ENCODE measurements around the gene ITIH6.
A peak's percentile ranks its signal among the peaks of the same experiment; 100 is the strongest.
"Not testable (repeated sequence)": the region's sequence is repeated elsewhere in the genome, so short reads cannot be mapped to it uniquely, and the experiment has no call there.

Gene ITIH6

GRCh38 chrX:54798137-54798536 is at the start of gene ITIH6:
Gene ITIH6, minus strand, starts transcription at chrX:54798255. Its CDS starts 45 bp downstream, at chrX:54798210.
- DNase-seq (ENCODE audit: low read depth, low spot score), result no peak

GRCh38 chrX:54847700-54848099 is 49.6 kb upstream of the ITIH6 start:
- DNase-seq (ENCODE audit: low read depth, low spot score), result not testable (repeated sequence)

DNA sequence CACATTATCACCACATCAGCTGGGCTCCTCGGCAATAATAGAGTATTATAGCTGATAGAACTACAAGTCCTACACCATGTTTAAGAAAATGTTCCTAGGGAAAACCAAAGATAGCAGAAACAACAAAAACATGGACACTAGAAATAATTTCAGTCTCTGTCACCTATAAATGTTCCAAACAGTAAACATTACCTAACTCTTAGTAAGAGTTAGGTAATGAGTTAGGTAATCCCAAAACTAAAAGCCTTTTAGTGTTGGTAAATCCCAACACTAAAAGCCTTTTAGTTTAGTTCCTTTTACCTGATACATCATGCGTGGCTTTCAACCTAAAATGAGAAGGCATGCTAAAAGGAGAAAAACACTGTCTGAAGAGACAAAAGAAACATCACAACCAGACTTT is 45.0 kb upstream of the ITIH6 start:
- DNase-seq (ENCODE audit: low read depth, low spot score), result no peak

DNA sequence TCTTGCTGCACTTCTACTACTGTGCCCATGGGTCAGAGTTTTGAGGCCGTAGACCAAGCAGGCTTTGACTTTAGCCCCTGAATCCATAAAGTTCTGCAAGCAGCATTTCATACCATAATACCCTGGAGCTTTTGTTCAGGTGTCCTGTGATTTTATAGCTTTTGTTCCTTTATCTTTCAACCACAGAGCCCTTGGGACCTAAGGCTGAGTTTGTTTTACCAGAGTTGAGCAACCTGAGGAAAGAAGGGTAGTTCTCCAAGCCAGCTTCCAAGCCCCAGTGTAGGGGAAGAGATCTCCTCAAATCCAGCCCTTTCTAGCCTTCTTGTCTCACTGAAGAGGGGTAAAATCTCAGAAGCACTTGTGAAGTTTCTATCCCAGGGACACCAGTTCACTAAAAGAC is 44.6 kb upstream of the ITIH6 start:
- no peak for DNase-seq (ENCODE audit: low read depth, low spot score)

- DNase-seq (ENCODE audit: low read depth, low spot score), result not testable (repeated sequence)
Observed at GRCh38 chrX:54841184-54841874, 43.3 kb upstream of the ITIH6 start.

DNA sequence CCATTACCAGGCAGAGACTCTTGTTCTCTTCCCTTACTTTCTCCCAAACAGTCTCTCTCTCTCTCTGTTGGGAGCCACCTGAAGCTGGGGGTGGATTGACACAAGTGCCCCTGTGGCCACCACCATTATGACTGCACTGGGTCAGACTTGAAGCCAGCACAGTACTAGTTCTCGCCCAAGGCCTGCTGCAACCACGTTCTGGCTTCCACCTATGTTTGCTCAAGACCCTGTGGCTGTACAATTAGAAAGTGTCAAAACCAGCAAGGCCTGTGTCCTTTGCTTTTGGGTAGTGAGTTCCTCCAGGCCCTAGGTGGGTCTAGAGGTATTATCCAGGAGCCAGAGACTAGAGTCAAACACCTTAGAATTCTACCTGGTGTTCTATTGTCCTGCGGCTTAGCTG is 40.5 kb upstream of the ITIH6 start:
- no peak for DNase-seq (ENCODE audit: low read depth, low spot score)

DNA sequence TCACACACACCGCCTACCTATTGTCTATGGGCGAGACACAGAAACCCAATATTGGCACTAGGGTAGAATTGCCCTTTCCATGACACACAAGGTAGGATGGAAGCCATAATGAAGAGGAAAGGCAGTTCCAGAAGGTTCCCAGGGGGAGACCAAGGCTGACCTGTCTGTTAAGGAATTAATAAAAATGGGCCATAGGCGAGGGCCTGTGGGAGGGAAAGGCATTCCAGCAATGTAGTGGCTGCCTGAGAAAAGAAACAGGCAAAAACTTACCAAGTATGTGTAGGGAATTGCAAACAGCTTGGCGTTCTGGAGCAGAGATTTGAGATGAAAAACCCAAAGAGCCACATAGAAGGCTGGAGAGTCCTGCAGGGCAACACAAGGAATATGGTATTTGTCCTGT is 28.5 kb upstream of the ITIH6 start:
- no peak for DNase-seq (ENCODE audit: low read depth, low spot score)

DNA sequence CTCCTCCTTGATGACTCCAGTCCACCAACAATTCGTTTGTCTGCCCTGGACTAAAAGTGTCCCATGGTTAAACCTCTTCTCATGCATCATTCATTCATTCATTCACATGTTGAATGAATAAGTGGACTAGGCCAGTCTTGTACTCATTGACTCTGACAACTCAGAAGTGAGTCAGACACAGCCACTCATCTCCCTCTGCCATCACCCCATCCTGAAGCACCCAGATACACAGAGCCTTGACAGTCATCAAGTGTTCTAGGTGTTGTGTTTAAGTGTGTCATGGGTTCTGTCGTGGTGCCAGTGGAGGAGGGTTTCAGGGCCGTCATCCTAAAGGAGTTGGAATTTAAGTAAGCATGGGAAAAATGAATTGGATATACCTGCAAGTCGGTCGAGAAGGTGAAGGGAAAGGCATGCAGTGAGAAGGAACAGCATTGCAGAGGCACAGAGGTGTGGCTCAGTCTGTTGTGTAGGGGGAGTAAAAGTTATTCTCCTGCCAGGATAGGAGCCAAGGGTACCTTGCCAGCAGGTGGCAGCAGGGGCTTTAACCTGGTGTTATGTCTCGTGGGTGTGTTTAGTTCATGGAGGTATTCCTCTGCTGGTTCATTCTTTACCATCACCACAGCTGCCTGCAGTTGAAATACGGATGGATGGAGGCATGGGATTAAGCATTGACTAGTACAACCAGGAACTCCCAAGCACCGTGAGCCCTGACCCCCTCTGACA is 27.8 kb upstream of the ITIH6 start:
- no peak for DNase-seq (ENCODE audit: low read depth, low spot score)

DNA sequence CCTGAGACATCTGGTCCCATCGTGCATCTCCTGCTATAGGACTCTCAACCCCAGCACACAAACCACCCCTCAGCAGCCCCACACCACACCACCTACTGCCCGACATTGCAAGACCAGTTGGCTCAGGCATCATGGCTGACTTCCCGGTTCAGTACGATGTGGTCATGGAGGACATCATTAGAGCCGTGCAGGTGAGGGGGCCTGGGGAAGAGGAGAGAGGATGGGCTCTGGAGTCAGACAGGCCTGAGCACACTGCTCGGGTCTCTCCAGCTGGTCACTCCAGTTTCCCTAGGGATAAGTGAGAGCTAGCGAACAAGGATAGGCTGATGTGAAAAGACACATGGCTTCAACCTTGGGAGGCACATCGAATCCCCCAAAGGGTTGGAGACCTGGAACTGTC is 26.7 kb upstream of the ITIH6 start:
- DNase-seq (ENCODE audit: low read depth, low spot score), result no peak

DNA sequence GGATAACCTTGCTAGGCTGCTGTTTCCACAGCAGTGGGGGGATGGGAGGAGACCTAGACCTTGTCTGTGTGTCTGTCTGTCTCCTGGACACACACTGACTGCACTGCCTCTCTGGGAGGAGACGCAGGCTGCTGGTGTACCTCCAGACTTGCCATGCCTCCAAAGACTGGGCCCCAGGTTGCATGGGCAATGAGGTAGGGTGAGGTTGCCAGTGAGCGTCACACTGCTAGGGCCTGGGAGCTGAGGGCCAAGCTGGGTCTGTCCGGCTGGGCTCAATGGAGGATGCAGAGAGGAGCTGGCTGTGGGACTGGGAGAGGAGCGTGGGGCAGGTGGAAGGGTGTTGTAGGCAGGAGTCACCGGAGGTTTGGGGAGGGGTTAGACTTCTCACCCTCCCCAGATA is 26.1 kb upstream of the ITIH6 start:
- DNase-seq (ENCODE audit: low read depth, low spot score), result no peak

GRCh38 chrX:54821310-54821709 is 23.3 kb upstream of the ITIH6 start:
- no peak for DNase-seq (ENCODE audit: low read depth, low spot score)

GRCh38 chrX:54820737-54821136 is 22.7 kb upstream of the ITIH6 start:
- no peak for DNase-seq (ENCODE audit: low read depth, low spot score)

GRCh38 chrX:54819201-54819600 is 21.1 kb upstream of the ITIH6 start:
- DNase-seq (ENCODE audit: low read depth, low spot score), result no peak

- DNase-seq (ENCODE audit: low read depth, low spot score), result no peak
Observed at GRCh38 chrX:54818221-54818620, 20.2 kb upstream of the ITIH6 start.

DNA sequence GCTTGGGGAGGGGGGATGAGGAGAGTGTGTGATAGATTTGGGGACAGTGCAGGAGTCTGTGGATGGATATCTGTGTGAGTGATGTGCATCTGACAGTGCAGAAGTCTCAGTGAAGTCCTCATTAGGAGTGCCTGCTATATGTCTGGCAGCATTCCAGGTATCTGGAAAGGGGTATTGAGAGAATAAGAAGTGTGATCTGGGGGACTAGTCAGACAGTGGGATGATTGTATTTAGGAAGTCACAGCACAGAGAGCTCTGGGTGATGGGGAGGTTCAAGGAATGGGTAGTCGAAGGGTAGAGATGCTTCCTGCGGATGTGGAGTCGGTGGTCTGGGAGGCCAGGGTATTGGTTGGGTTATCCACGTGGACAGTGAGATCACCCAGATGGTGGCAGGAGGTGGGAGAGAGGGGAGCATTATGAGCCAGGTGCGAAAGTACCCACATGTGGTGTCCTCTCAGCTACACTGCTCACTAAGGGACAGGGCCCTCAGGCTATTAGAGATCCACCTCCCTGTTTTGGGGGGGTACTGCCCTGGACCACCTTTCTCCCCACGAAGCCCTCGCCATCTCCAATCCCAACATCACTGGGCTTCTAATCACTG is 19.3 kb upstream of the ITIH6 start:
- DNase-seq (ENCODE audit: low read depth, low spot score), result no peak

GRCh38 chrX:54812306-54812705 is 14.3 kb upstream of the ITIH6 start:
- DNase-seq (ENCODE audit: low read depth, low spot score), result no peak

DNA sequence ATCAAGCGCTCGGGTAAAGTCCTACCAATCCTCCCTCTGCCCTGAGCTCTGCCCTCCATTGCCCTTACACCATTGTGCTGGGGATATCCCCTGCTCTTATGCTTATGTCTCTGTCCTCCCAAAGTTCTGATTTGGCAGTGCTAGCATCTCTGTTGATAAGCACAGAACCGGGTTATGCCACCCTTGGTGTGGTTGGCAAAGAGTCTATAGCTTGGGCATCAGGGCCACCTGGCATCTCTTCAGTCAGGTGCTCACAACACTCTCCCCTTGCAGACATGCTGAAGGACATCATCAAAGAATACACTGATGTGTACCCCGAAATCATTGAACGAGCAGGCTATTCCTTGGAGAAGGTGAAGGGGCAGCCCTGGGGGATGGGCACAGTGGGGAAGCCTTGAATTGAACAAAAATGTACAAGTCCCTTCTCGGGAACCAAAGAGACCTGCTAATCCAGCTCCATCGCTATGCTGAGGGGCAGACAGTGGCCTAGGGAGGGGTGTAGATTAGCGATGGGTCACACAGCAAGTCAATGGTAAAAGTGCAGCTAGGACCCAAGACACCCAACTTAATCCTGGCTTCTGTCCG is 13.3 kb upstream of the ITIH6 start:
- DNase-seq (ENCODE audit: low read depth, low spot score), result no peak

GRCh38 chrX:54810532-54810931 is 12.5 kb upstream of the ITIH6 start:
- no peak for DNase-seq (ENCODE audit: low read depth, low spot score)

DNA sequence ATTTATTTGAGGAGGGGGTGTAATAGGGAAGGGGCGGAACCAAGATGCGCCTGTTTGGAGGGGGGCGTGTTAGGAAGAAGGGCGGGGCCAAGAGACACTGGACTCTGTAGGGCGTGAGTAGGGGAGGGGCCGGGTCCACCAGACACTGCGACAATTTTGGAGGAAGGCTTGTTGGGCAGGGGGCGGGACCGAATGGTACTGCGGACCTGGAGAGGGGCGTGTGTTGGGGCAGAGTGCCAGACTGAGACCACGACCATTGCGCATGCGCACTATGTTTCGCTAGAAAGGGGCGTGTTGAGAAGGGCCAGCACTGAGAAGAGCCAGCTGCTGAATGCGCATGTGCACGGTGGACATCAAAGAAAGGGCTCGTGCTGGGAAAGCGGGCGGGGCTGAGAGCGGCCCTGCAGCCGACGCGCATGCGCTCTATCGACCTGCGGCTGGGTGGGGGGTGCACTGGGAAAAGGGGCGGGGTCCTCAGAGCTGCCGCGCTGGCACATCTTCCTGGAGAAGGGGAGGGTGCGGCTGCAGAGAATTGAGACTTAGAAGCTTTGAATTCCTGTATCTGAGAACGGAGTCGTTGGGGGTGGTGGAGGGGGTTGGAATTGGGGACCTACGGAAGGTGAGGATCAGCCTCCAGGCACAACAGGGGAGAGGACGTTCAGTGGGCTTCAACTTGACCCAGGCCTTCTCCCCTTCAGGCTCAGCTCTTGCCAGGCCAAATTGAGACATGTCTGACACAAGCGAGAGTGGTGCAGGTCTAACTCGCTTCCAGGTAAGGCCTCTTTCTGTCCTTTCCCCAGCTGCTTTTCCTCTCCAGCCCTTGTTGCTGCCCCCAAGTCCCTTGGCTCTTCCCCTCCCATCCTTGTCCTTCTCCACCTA is 10.8 kb upstream of the ITIH6 start:
- DNase-seq (ENCODE audit: low read depth, low spot score), result peak; percentile 78

DNA sequence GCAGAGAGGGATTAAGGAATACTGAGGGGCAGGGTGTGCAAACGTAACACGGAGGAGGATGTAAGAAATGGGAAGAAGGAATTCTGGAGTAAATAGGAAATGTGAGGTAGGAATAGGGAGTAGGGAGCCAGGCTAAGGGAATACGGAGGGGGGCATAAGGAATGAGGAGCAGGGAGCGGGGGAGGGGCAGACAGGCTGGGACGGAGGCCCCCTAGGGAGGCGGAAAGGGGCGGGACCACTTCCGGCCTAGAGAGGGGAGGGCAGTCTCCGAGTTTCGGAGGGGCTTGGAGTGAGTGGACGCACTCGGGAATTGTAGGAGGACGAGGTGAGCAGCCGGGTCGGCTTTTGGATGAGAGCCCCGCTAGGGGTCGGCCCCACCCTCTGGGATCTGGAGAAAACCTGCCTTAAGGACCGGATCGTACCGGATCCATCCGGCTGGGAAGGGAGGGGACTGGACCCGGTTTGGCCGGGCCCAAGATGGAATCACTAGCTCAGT is 10.1 kb upstream of the ITIH6 start:
- no peak for DNase-seq (ENCODE audit: low read depth, low spot score)

- no peak for DNase-seq (ENCODE audit: low read depth, low spot score)
Observed at GRCh38 chrX:54807524-54808108, 9.6 kb upstream of the ITIH6 start, which contains the start of gene MAGED2. Gene MAGED2, plus strand, starts transcription at chrX:54807745. Its CDS starts 1,587 bp downstream, at chrX:54809332.

Data from iPS DF 19.7 (cell line).